HepG2 (cell line): ENCODE results near the gene SRP14. TPM values are rescaled to one million over a fixed set of nuclear protein-coding genes. Genes with fewer than 3 reads are reported as not detected.

Experiments used
- ATAC-seq: fragments of 200-7000 bp; cut with Tn5 transposase; 3 replicates; pipeline ENCODE4 v1.9.1; 2020; ENCODE audit warnings: mild to moderate bottlenecking, moderate library complexity
- BruUV-seq: library from RNA; stranded (reverse); fragments of 400-500 nt; replicated peaks from 2 replicates; lab custom pipeline; 2021; lab: Mats Ljungman, UMichigan
- CTCF ChIA-PET: fragments of 300-600 bp; formaldehyde crosslinking; extraction: SDS; loops from one replicate; lab custom pipeline; 2021; ENCODE audit warnings: low total read pairs, inconsistent platforms, low intra/inter-chr PET ratio; lab: Yijun Ruan, JAX
- POLR2A ChIA-PET: fragments of 350-600 bp; sonication (Branson Sonifier 250); formaldehyde crosslinking; loops from one replicate; lab custom pipeline; 2020; ENCODE audit warnings: antibody characterized with exemption, inconsistent platforms; lab: Yijun Ruan, JAX
- DNase-seq: peaks from one replicate; pipeline ENCODE4 v3.0.0-alpha.2; 2015; ENCODE audit warnings: low spot score
- FAIRE-seq: peaks from 3 replicates; lab custom pipeline; 2011; peaks lifted over from hg19 to GRCh38; lab: Jason Lieb, UNC
- H2AFZ ChIP-seq: one replicate; pipeline ENCODE4 v1.6.1; 2011; ENCODE audit warnings: low read length, inconsistent platforms
- H3K27ac ChIP-seq: fragments of 300-600 bp; 3 replicates; pipeline ENCODE4 v1.8.0; 2011; ENCODE audit warnings: mixed run types, mild to moderate bottlenecking, mixed read lengths, low read length, inconsistent platforms; ENCODE audit not compliant: insufficient read depth; ENCODE audit errors: extremely low read length
- H3K27me3 ChIP-seq, 2 experiments: fragments of 200-600 bp in 1 of 2; 2 replicates in 1 of 2; 3 replicates in 1 of 2; pipeline versions ENCODE4 v1.6.0 to v1.8.0; 2011; ENCODE audit warnings: low read length in 2 of 2, mild to moderate bottlenecking in 2 of 2, moderate library complexity in 2 of 2, inconsistent platforms in 1 of 2; ENCODE audit not compliant: insufficient read depth in 2 of 2, control insufficient read depth in 1 of 2
- H3K36me3 ChIP-seq, 2 experiments: fragments of 200-600 bp in 1 of 2; replicated peaks in 1 of 2; 2 replicates in 1 of 2; 3 replicates in 1 of 2; pipeline versions ENCODE4 v1.5.1 to v1.8.0; 2011; ENCODE audit warnings: low read length in 2 of 2, inconsistent platforms in 1 of 2; ENCODE audit not compliant: insufficient read depth in 2 of 2, control insufficient read depth in 1 of 2
- H3K4me1 ChIP-seq: 2 replicates; pipeline ENCODE4 v1.5.1; 2012; ENCODE audit warnings: low read length, inconsistent platforms; ENCODE audit not compliant: insufficient read depth
- H3K4me2 ChIP-seq: 2 replicates; pipeline ENCODE4 v1.6.0; 2011; ENCODE audit warnings: low read depth, low read length, inconsistent platforms
- H3K4me3 ChIP-seq, 3 experiments: fragments of 200-600 bp in 1 of 3; sonication (generic), shearing (Covaris generic) in 1 of 3; replicated peaks in 1 of 3; 2 replicates each; pipeline ENCODE4 v1.5.1; 2011 to 2016; ENCODE audit warnings: low read length in 3 of 3, inconsistent platforms in 2 of 3, low read depth in 2 of 3, mild to moderate bottlenecking in 2 of 3, control low read depth in 1 of 3, mixed read lengths in 1 of 3; ENCODE audit not compliant: insufficient read depth in 1 of 3
- H3K79me2 ChIP-seq: one replicate; pipeline ENCODE4 v1.6.1; 2011; ENCODE audit warnings: low read length, inconsistent platforms; ENCODE audit not compliant: insufficient read depth
- H3K9ac ChIP-seq: 2 replicates; pipeline ENCODE4 v1.6.0; 2011; ENCODE audit warnings: mild to moderate bottlenecking, low read depth, low read length, inconsistent platforms; ENCODE audit not compliant: insufficient read depth
- H3K9me3 ChIP-seq: 2 replicates; pipeline ENCODE4 v1.5.1; 2012; ENCODE audit warnings: mild to moderate bottlenecking, low read length
- H4K20me1 ChIP-seq: 2 replicates; pipeline ENCODE4 v1.6.0; 2011; ENCODE audit warnings: inconsistent platforms, mild to moderate bottlenecking, low read length, moderate library complexity; ENCODE audit not compliant: insufficient read depth
- ATF7 ChIP-seq, 2 experiments: fragments of 450-650 bp in 1 of 2; sonication (generic) in 1 of 2; formaldehyde crosslinking in 1 of 2; IDR thresholded peaks; 2 replicates each; pipeline versions ENCODE4 v1.4.0 to v1.6.1; 2016 to 2020; ENCODE audit warnings: antibody characterized with exemption in 1 of 2, mild to moderate bottlenecking in 1 of 2, missing genetic modification reagents in 1 of 2
- CEBPB ChIP-seq: IDR thresholded peaks from 2 replicates; pipeline ENCODE4 v1.6.1; 2011; ENCODE audit warnings: low read depth, low read length, improper control_type of control experiment, borderline replicate concordance
- EED ChIP-seq: sonication (generic); formaldehyde crosslinking; IDR thresholded peaks from 2 replicates; pipeline ENCODE4 v1.5.0; 2020; ENCODE audit warnings: mild to moderate bottlenecking, missing genetic modification reagents
- ELF3 ChIP-seq: IDR thresholded peaks from 2 replicates; pipeline ENCODE4 v1.6.1; 2016; ENCODE audit warnings: missing genetic modification reagents, missing compliant biosample characterization
- GMEB2 ChIP-seq: IDR thresholded peaks from 2 replicates; pipeline ENCODE4 v1.6.1; 2016; ENCODE audit warnings: missing biosample characterization, missing genetic modification reagents, low read depth
- KLF9 ChIP-seq: IDR thresholded peaks from 2 replicates; pipeline ENCODE4 v1.6.1; 2016; ENCODE audit warnings: low read depth
- PATZ1 ChIP-seq: sonication (generic); formaldehyde crosslinking; IDR thresholded peaks from 2 replicates; pipeline ENCODE4 v1.4.0; 2020; ENCODE audit warnings: missing genetic modification reagents
- SOX13 ChIP-seq, 3 experiments: fragments of 450-650 bp in 1 of 3; sonication (generic) in 1 of 3; formaldehyde crosslinking in 1 of 3; IDR thresholded peaks in 2 of 3; conservative IDR thresholded peaks in 1 of 3; 2 replicates each; pipeline versions ENCODE4 v1.5.0 to v1.6.1; 2016 to 2020; ENCODE audit warnings: antibody characterized with exemption in 1 of 3, mild to moderate bottlenecking in 1 of 3, missing compliant biosample characterization in 1 of 3, missing genetic modification reagents in 1 of 3, moderate library complexity in 1 of 3
- TBX2 ChIP-seq: sonication (generic); formaldehyde crosslinking; IDR thresholded peaks from 2 replicates; pipeline ENCODE4 v1.5.0; 2020; ENCODE audit warnings: missing genetic modification reagents, mild to moderate bottlenecking, borderline replicate concordance
- ZBTB33 ChIP-seq: sonication (generic); formaldehyde crosslinking; IDR thresholded peaks from 2 replicates; pipeline ENCODE4 v1.4.0; 2020; ENCODE audit warnings: missing genetic modification reagents
- ZNF564 ChIP-seq: sonication (generic); formaldehyde crosslinking; IDR thresholded peaks from 2 replicates; pipeline ENCODE4 v1.8.1; 2023; ENCODE audit warnings: mild to moderate bottlenecking, missing genetic modification reagents
- ZNF772 ChIP-seq: sonication (generic); formaldehyde crosslinking; IDR thresholded peaks from 2 replicates; pipeline ENCODE4 v1.5.0; 2020; ENCODE audit warnings: mild to moderate bottlenecking, missing genetic modification reagents
- WGBS: methylation state at CpG from one replicate; pipeline ENCODE4 v1.1.6; 2017; ENCODE audit warnings: low lambda C conversion rate; 5-methylcytosine and 5-hydroxymethylcytosine counted together
- in situ Hi-C: cut with HindIII; loops from 2 replicates; pipeline ENCODE4 v1.10.0; 2017; ENCODE audit warnings: low pct_unique_long_range_greater_than_20kb; ENCODE audit not compliant: extremely low pct_ligation_motif_present
- intact Hi-C: fragments of 100-400 bp; cut with micrococcal nuclease; formaldehyde crosslinking; loops from one replicate; pipeline ENCODE4 v1.10.0; 2022; ENCODE audit not compliant: unreplicated experiment
- polyA plus RNA-seq, 8 experiments: library from polyadenylated mRNA; depleted of rRNA in 3 of 8; stranded (reverse) in 7 of 8; unstranded in 1 of 8; fragments of >200 nt; fragmentation: Illumina TruSeq in 4 of 8; extraction: Trizol in 4 of 8; gene quantifications; 2 replicates each; pipeline versions ENCODE4 v1.2.1 to v1.2.3, GENCODE V29; 2011 to 2016; ENCODE audit warnings: low read depth in 4 of 8, missing spikeins in 1 of 8, mixed read lengths in 1 of 8; ENCODE audit not compliant: insufficient read depth in 1 of 8
- total RNA-seq, 5 experiments: library from RNA; depleted of rRNA; stranded (reverse); fragments of >200 nt; fragmentation: Illumina TruSeq; extraction: Trizol; gene quantifications; 2 replicates each; pipeline ENCODE4 v1.2.3, GENCODE V29; 2016; ENCODE audit warnings: low read depth in 1 of 5
- TF ChIP-seq, protein P1 (sequence below): sonication (generic); formaldehyde crosslinking; IDR thresholded peaks from 2 replicates; pipeline ENCODE4 v1.4.0; 2020; ENCODE audit warnings: missing genetic modification reagents; ENCODE audit errors: not compliant biosample characterization

SRP14 gene
- total and polyA plus RNA-seq, 2 of the 13 experiments (the other 11 are each of a cell fraction or from before 2014, with no cell fraction given): 208 to 356 TPM

- TF ChIP-seq GMEB2 (CRISPR knock-in tag) (no peak), ATF7 (IDR thresholded peaks at IDR 0.05) (no peak), ATF7 (CRISPR knock-in tag; IDR thresholded peaks at IDR 0.05) (no peak), ZNF564 (CRISPR knock-in tag) (no peak)
Measured at GRCh38 chr15:40048211-40048792, 9.3 kb upstream of the SRP14 start (continued).

GRCh38 chr15:40047415-40048210, 8.6 kb upstream of the SRP14 start:
- Histone ChIP-seq H3K9me3 (no peaks in the 10 kb centered on the region), H2AFZ (no peak overlapping the region), H3K27me3 (no peaks in the 10 kb centered on the region), H3K4me3 (no peak overlapping the region), H3K4me1 (peaks cover 50% of the 10 kb centered on the region), H3K79me2 (no peaks in the 10 kb centered on the region), H4K20me1 (no peaks in the 10 kb centered on the region), H3K9ac (no peak overlapping the region), H3K36me3 (no peaks in the 10 kb centered on the region), H3K27ac (no peak overlapping the region), H3K4me2 (peak overlapping the region; percentile 13)
- intact Hi-C loops: loop anchor here (5.0 kb wide), 1 partner anchor 115 kb away; the partner anchor contains the start of gene BUB1B
- ChIA-PET POLR2A (interaction anchor here (0.6 to 3.3 kb wide), 14 partner anchors 9 to 65 kb away, joined by 3 to 35 read pairs (median 5); partner anchors contain the start of gene BMF), CTCF (no interaction called here)
- in situ Hi-C loops: loop anchor here (5.0 to 10.0 kb wide), 3 partner anchors 65 to 225 kb away; partner anchors contain the start of gene BUB1B
- no peak for DNase-seq
- no TSS peak for BruUV-seq
- FAIRE-seq: no peak
- 64% methylated on average over 11 of the region's 15 CpGs for WGBS
- ATAC-seq: peak; percentile 33
- peak; percentile 81 for TF ChIP-seq ELF3 (CRISPR knock-in tag)
- no peak for TF ChIP-seq ZNF772 (CRISPR knock-in tag)
- TF ChIP-seq EED (CRISPR knock-in tag): 0 out of 2 replicates have a peak, but pooled peaks have one; percentile 38
- TF ChIP-seq CEBPB: peak; percentile 54; the same call in 1 of the 2 replicates
- TF ChIP-seq PATZ1 (CRISPR knock-in tag): peak; percentile 78; the same call in 1 of the 2 replicates
- TF ChIP-seq KLF9 (CRISPR knock-in tag): no peak
- TF ChIP-seq TBX2 (CRISPR knock-in tag): peak; percentile 55; the same call in 1 of the 2 replicates
- TF ChIP-seq, protein P1, sequence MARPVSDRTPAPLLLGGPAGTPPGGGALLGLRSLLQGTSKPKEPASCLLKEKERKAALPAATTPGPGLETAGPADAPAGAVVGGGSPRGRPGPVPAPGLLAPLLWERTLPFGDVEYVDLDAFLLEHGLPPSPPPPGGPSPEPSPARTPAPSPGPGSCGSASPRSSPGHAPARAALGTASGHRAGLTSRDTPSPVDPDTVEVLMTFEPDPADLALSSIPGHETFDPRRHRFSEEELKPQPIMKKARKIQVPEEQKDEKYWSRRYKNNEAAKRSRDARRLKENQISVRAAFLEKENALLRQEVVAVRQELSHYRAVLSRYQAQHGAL (CRISPR knock-in tag): no peak
- TF ChIP-seq SOX13 (IDR thresholded peaks at IDR 0.05): no peak
- TF ChIP-seq SOX13 (CRISPR knock-in tag; conservative IDR thresholded peaks at IDR 0.05 in 1 of 2, IDR thresholded peaks at IDR 0.05 in 1 of 2): no peak
- TF ChIP-seq ZBTB33: peak; percentile 74
